Mucosa of descending colon (tissue), 3 donors: ENCODE measurements around the gene TCERG1. TPM values are rescaled to one million over a fixed set of nuclear protein-coding genes. Genes with fewer than 3 reads are reported as not detected.

ENCODE experiments used
- ATAC-seq: fragments of 200-7000 bp; cut with Tn5 transposase; one replicate; pipeline ENCODE4 v1.9.1; 2020; ENCODE audit warnings: mild to moderate bottlenecking, moderate library complexity
- DNase-seq, 3 donors: peaks; one replicate each; pipeline ENCODE4 v3.0.0-alpha.2; 2020
- H3K36me3 ChIP-seq: fragments of 200-600 bp; one replicate; pipeline ENCODE4 v1.8.0; 2021; ENCODE audit warnings: low read depth, mild to moderate bottlenecking
- H3K4me1 ChIP-seq: fragments of 200-600 bp; one replicate; pipeline ENCODE4 v1.8.0; 2021; ENCODE audit warnings: low read depth, mild to moderate bottlenecking
- H3K4me3 ChIP-seq: fragments of 200-600 bp; one replicate; pipeline ENCODE4 v1.8.0; 2021; ENCODE audit warnings: mild to moderate bottlenecking
- H3K9me3 ChIP-seq: fragments of 200-600 bp; one replicate; pipeline ENCODE4 v1.8.0; 2021; ENCODE audit warnings: mild to moderate bottlenecking
- intact Hi-C, 2 donors: fragments of 100-400 bp; cut with DNase I in 1 of 2; cut with micrococcal nuclease in 1 of 2; formaldehyde crosslinking; loops; one replicate each; pipeline versions ENCODE4 v1.11.0 to v1.11.1; 2022; cut with DNase I, micrococcal nuclease
- total RNA-seq, 3 donors: library from RNA; stranded (reverse); fragmentation: NEBNext Ultra II Directional in 2 of 3; extraction: Animal tissue kit (Norgen Biotek cat#: 25700) in 2 of 3; gene quantifications; one replicate each; pipeline versions ENCODE4 v1.2.1 to v1.2.4, GENCODE V29; 2021 to 2023
- TF ChIP-seq, protein P1 (sequence below): fragments of 200-600 bp; IDR thresholded peaks from one replicate; pipeline ENCODE4 v1.8.0; 2022; ENCODE audit warnings: antibody characterized with exemption, mild to moderate bottlenecking
- donor health status: DM: no; HTN: no; CAD: no; lungs with moderate emphysema.
- donor health status: DM: no; HTN: no; CAD: no.
- donor health status: DM: no; HTN: yes; CAD: no.

Gene TCERG1
- total RNA-seq, 3 donors from 2014 or later = 44.3 to 63.8 (median 55.4) TPM

DNA sequence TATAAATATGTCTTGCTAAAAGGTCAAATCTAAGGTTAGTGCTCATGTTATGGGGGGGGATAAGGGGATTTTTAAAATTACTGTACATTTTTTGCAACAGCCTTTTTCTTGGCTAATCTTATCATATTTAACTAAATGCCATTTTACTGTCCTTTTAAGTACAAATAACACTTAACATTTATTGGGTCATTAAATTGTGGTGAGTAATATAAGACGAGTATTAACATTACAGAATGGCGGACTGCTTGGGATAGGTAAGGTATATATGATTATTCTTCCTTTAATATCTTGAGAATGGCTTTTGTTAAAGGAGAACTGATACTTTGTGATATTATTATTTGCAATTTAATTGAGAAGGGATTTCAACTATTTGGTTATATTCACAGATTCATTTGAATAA is 35.6 kb downstream of the TCERG1 start:
- ATAC-seq (no peak), DNase-seq (no peak)
- H3K36me3 ChIP-seq = no peaks in the 10 kb centered on the region
- no peaks in the 10 kb centered on the region for H3K4me1 ChIP-seq
- intact Hi-C loops = no loop called here
- TF ChIP-seq, protein P1, sequence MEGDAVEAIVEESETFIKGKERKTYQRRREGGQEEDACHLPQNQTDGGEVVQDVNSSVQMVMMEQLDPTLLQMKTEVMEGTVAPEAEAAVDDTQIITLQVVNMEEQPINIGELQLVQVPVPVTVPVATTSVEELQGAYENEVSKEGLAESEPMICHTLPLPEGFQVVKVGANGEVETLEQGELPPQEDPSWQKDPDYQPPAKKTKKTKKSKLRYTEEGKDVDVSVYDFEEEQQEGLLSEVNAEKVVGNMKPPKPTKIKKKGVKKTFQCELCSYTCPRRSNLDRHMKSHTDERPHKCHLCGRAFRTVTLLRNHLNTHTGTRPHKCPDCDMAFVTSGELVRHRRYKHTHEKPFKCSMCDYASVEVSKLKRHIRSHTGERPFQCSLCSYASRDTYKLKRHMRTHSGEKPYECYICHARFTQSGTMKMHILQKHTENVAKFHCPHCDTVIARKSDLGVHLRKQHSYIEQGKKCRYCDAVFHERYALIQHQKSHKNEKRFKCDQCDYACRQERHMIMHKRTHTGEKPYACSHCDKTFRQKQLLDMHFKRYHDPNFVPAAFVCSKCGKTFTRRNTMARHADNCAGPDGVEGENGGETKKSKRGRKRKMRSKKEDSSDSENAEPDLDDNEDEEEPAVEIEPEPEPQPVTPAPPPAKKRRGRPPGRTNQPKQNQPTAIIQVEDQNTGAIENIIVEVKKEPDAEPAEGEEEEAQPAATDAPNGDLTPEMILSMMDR = no peak
- H3K9me3 ChIP-seq = no peaks in the 10 kb centered on the region
- H3K4me3 ChIP-seq = no peak overlapping the region

DNA sequence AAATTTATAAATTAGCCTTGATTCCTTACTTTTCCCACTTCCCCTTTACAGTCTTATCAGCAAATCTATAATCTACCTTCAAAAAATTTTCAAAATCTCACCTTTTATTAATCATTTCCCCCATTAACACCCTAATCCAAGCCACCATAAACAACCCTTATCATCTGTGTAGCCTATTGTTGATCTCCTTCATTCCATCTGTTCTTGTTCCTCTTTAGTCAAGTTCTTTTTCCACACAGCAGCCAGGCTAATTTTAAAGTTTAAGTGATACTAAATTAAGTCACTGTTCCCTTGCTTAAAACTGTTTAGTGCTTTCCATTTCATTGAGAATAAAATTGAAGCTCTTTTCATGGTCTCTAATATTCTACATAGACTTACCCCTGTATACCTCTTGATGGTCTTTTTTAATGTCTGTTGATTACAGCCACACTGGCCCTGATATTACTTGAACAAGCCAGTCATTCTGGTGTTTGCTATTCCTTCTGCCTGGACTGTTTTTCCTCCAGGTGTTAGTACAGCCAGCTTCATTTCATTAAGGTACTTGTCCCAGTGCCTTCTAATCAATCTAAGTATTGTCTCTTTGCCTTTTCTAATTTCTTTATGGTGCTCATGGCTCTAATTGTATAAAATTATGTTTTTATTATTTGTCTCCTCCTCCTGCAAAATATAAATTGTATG is 37.7 kb downstream of the TCERG1 start:
- Histone ChIP-seq H3K4me1 (no peaks in the 10 kb centered on the region), H3K9me3 (no peaks in the 10 kb centered on the region), H3K4me3 (no peak overlapping the region), H3K36me3 (no peaks in the 10 kb centered on the region)
- ATAC-seq (no peak), DNase-seq (no peak)
- TF ChIP-seq, protein P1 = no peak
- intact Hi-C loops = no loop called here

DNA sequence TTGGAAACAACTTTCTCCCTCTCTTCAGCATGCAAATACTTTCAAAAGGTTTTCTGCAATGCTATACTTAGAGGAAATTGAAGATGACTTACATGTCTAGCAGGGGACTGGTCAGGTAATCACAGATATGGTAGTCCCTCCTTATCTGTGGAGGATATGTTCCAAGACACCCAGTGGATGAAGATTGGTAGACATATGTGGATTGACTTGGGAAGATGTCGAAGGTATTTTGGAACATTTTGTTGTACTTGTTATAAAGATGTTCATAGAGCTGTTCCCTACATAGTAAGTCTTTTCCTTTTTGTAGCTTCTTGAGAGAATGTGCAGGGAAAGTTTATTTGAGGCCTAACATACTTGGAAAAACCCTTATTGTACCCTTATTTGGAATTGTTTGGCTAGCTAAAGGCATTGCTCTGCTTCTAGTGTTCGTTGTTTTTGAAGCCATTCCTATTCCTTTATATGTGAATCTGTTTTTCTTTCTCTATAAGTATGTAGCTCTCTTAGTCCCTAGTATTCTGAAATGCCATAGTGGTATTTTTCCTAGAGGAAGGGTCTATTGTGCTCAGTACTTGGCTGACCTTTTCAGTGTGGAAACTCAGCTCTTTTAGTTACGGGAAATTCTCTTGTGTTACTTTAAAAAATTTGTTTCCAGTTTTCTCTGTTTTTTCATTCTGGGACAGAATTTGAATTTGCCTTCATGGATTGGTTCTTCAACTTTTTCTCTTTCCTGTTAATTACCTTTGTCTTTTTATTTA is 43.1 kb downstream of the TCERG1 start:
- no peak for ATAC-seq
- intact Hi-C loops = no loop called here
- TF ChIP-seq, protein P1 = no peak

DNA sequence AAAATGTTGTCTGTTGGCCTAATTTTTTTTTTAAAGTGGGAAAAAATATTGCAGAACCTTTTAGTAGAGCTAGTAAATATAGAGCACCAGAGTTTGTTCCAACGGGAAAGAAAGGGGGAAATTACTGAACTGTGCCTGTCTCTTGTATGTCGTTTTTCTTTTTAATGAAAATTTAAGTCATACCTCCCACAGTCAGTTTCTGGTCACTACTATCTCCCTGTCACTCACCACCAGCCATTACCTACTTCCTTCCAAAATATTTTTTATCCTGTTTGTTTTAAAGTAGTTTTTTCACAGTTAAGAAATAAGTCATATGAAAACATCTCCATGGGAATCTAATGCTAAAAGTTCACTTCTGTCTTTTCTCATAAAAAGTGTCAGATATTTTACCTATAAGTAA is 47.5 kb downstream of the TCERG1 start:
- TF ChIP-seq, protein P1 = no peak
- no peak for ATAC-seq
- intact Hi-C loops = no loop called here
- H3K9me3 ChIP-seq = no peaks in the 10 kb centered on the region
- no peaks in the 10 kb centered on the region for H3K36me3 ChIP-seq
- no peaks in the 10 kb centered on the region for H3K4me1 ChIP-seq
- no peak overlapping the region for H3K4me3 ChIP-seq
- DNase-seq = no peak

More for the DNA sequence above, 43.1 kb downstream of the TCERG1 start:
- H3K4me3 ChIP-seq = no peak overlapping the region
- H3K36me3 ChIP-seq = no peaks in the 10 kb centered on the region
- H3K4me1 ChIP-seq = no peaks in the 10 kb centered on the region
- DNase-seq = no peak
- no peaks in the 10 kb centered on the region for H3K9me3 ChIP-seq

DNA sequence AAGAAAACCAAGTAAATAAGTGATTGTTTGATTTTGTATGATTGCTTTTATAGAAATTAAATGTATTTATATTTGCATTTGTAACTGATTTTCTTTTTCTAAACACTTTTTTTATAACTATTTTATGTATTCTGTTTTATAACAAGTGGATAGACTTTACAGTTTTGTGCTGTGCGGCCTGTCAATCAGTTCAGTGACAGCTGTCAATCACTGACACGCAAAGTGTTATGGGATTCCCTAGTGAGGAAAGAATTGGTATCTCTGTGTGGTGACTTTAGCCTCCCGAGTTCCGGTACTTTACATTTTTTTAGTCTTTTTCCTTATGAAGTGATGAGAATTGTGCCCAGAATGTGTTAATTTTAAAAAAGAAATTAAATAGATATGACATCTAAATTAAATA is 52.5 kb downstream of the TCERG1 start:
- Histone ChIP-seq H3K9me3 (no peaks in the 10 kb centered on the region), H3K4me1 (no peaks in the 10 kb centered on the region), H3K36me3 (no peaks in the 10 kb centered on the region), H3K4me3 (no peak overlapping the region)
- TF ChIP-seq, protein P1 = no peak
- DNase-seq = no peak
- ATAC-seq = no peak
- intact Hi-C loops = no loop called here
